Eye (tissue), 1 donor: ENCODE measurements around the gene HRAS.

Experiments used
- DNase-seq: peaks from one replicate; pipeline ENCODE4 v3.0.0-alpha.2; 2015

The HRAS gene

DNA sequence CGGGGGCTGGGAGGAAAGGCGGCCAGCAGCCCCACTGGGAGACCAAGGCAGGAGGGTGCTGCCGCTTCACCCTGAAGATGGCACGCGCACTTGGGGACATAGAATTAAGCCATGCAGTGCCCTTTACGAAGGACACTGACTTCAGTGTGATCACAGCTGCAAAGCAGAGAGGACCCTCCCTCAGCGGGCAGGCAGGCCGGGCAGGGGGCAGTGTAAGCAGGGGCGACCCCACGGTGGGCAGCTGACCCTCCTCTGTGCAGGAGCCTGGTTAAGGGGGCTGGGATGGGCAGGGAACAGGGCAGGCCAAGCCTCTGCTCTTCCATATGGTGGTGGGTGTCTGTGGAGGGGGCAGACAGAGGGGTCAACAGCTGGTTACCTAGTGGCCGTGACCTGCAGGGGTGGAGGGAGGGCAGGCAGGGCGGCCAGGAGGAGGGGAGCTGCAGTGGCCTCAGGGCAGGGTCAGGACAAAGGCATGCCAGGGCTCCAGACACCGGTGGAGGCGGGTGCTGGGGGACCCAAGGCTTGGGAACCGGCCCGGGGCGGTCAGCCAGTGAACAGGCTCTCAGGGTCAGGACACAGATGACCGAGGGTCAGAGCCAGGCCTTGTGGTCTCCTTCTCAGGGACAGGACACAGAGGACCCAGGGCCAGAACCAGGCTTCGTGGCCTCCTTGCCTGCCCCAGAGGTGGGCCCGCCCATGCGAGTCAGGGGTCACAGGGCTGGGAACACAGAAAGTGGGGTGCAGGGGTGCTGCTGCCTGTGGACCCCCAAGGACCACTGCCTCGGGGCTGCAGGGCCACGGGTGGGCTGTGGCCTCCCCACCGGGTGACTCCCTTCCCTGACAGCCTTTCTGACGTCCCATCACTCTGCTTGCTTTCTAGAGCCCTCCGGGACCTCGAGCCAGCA, 18.0 kb upstream of the HRAS start:
- DNase-seq = no peak

DNA sequence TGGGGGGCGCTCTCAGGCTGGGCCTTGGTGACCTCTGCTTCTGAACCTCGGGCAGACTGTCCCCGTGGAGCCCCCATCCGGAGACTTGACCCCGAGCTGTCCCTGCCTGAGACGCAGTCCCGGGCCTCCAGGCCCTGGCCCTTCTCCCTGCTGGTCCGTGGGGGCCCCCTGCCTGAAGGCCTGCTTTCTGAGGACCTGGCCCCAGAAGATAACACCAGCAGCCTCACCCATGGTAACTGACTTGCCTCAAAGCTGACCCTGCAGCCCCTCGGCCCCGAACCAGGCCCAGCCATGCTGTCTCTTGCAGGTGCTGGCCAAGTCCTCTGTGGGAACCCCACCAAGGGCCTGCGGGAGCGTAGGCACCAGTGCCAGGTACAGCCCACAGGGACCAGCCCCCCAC, 16.2 kb upstream of the HRAS start:
- DNase-seq = no peak

DNA sequence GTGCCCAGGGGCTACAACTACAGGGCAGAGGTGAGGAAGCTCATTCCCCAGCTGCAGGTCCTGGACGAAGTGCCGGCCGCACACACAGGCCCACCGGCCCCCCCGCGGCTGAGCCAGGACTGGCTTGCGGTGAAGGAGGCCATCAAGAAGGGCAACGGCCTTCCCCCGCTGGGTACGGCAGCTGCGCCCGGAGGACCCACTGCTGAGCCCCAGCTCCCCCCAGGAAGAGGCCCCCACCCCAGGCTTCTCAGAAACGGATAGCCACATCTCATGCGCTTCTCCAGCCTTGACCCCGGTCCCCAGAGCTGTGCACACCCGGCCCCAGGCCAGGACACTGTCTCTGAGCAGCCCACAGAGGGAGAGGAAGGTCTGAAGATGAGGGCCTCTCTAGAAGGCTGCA, 15.8 kb upstream of the HRAS start:
- no peak for DNase-seq

DNA sequence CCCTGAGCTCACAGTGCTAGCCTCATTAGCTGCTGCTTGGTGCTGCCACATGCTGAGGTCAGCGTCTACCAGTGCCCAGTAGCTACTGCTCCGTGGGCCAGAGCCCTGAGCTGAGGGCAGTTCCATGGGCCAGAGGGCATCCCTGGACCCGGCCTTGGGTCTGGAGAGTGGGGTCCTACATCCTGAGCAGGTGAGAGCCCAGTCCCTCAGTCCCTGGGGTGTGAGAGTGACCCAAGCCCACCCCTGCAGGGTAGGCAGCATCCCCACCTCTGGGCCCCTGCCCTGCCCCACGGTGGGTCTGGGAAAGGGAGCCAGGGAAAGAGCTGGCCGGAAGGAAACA, 15.3 kb upstream of the HRAS start:
- no peak for DNase-seq

DNA sequence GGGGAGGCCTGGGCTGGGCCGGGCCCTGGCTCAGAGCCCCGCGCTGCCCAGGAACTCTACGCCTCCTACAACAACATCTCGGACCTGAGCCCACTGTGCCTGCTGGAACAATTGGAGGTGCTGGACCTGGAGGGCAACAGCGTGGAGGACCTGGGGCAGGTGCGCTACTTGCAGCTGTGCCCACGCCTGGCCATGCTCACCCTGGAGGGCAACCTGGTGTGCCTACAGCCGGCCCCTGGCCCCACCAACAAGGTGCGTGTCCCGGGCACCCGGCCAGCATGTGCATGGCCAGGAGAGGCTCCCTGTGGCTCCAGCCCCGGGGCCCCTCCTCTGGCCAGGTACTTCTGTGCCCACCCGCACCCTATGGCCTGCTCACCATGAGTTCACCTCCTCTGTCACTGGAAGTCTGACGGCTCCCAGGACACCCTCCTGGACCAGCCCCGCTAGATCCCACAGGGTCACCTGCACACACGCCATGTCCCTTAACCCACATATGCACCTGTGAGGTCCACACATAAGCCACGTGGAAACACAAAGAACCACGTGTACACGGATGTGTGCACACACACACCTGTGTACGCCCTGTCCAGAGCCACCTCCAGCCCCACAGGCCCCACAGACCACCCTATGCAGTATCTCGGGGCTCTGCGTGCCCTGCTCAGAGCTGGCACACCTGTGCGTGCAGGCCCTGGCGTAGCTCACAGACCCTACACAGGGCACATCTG, 14.8 kb upstream of the HRAS start:
- DNase-seq = no peak

DNA sequence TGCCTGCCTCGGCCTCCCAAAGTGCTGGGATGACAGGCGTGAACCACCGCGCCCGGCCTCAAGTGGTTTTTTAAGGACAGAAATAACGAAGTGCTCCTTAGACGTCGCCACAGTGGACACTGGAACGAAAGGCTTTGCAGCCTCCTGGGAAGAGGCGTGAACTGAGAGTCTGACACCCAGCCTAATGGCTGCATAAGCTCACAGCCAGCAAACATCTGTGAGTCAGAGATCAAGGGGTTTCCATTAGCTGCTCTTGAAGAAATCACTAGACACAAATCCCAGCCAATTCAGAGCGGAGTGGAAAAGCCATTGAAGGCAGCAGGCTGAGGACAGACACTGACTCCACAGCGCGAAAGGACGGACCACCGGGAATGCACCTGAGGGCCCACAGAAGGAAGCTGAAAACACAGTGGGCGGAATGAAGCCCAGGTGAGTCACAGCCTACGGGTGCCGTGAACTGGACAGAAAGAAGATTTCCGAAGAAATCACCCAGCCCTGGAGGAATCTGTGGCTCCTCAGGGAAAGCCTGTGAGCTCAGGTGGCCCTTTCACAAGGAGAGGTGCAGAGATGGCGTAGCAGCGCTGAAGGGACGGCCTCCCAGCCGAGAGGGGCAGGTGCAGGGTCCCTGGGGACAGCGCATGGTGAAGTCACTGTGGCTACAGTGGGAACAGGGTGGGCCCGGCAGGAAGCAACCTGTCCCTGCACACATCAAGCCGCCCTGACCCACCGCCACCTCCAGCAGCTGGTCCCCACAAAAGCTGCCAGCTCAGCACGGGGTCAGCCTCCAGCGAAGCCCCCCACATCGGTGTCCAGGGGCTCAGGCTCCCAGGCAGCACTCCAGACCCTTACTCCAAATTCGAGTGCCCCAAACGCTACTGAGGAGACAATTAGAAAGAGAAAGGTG, 13.6 kb upstream of the HRAS start:
- DNase-seq = peak; percentile 12

DNA sequence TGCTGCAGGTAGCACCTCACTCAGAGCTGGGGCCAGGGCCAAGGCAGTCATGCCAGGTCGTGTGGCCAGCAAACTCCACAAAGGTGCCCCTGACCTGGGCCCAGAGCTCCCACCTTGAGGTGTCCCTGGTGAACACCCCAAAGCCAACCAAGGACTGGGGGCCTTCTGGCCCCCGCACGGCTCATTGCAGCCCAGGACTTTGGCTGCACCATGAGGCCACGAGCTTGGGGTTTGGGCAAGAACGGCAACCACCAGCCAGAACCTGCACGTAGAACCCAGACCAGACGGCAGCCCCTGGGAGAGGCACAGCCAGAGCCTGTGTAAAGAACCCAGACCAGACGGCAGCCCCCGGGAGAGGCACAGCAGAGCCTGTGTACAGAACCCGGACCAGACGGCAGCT, 9.8 kb upstream of the HRAS start:
- no peak for DNase-seq

DNA sequence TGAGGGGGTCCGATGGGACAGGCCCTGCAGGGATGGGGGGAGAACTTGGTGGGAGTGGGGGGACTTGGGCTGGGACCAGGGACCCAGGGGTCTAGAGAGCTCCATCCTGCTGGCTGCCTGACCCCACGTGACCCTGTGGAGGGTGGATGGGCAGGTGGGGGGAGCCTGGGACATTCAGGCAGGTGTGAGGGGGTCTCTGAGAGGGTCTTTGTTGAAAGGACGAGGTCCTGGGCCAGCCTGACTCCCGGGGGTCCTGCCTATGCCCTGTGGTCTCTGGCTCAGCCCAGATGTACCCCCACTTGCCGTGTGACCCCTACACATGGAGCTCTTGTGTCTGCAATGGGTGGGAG, 9.4 kb upstream of the HRAS start:
- DNase-seq = no peak

DNA sequence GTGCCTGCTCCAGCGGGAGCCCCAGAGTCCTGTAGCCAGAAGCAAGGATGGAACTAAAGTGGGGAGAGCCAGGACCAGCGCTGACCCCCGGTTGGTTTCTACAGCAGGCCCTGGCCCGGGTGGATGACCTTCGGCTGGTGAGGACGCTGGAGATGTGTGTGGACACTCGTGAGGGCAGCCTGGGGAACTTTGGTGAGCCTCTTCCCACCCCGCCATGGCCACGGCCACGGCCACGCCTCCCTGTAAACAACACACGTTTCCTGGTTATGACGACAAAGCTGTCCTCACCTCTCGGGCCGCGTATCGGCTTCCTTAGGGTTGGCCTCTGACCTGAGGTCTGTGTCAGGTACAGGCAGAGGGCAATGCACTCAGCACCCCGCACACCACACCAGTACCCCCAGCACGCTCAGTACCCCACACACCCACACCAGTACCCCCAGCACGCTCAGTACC, 6.1 kb upstream of the HRAS start:
- no peak for DNase-seq

DNA sequence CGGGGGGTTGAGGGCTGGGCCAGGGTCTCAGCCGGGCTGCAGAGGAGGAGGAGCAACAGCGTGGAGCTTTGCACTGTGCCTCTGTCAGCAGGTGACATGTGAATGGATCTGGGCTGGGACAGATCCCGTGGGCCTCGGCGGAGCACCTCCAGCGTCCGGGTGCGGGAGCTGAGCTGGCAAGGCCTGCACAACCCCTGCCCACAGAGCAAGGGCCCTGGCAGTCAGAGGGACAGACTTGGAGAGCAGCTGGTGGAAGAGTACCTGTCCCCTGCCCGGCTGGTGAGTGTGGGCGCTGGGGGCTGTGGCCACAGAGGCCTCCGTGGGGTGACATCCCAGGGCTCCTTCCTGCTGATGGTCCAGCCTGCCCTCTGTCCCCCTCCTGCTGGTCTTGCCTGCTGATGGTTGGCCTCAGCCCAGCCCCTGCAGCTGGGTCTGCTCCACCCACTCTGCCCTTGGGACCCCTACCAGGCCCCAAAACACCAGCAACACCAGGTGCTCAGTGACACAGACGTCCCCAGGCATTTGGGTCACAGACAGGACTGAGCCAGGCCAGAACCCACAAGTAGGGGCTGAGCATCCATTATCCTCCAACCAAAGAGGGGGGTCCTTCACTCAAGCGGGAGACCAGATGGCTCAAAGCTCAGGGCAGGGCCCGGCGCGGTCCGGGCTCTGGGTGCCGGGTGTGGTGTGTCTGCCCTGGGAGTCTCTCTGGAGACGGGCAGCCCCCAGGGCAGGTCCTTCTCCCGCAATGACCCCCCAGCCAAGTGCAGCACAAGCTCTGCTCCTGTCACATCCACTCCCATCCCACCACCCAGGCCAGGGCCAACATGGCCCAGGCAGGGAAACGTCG, 5.4 kb upstream of the HRAS start:
- DNase-seq = peak; percentile 13

DNA sequence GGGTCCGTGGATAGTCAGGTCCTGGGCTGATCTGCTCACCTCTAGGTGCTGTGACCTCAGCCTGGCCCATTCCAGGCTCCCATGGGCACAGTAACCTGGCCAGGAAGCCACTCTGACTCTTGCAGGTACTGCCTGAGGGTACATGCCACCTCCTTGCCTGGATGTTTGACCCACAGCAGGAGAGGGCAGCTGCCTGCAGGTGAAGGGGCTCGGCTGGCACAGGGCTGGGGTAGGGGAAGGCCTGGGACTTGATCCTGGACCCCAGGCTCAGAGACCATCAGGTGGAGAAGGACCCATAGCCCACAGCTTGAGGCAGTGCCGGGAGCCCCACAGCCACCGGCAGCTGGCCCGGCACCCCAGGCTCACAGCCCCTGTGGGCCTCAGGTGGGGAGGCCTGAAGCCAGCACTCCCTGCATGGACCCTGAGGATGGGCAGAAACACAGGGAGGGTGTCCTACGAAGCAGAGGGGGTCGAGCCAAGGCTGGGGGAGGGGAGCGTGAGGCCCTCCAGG, 4.7 kb upstream of the HRAS start:
- no peak for DNase-seq

DNA sequence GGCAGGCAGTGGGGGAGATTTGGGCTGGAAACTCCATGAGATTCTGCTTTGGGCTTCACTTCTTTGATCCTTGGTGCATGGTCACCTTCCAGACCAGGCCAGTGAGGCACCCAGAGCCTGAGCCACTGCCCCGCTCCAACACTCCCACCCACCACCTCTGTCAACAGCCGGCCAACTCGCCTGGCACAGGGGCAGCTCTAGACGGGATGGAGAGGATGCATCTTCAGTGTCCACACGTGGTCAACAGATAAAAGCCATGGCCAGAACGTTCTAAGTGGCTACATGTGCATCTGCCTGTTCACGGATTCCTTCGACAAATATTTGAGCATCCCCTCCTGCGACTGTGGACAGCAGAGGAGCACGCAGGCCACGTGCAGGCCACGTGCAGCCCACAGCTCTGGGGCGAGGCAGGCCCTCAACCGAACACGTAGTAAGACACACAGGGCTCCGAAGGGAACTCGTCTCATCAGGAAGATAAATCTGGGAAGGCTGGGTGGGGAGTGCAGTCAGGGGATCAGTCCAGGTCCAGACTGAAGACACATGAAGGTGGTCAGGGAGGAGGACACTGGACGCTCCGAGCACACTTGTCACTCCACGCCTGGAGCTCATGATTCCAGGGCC, 3.2 kb upstream of the HRAS start:
- DNase-seq = no peak

DNA sequence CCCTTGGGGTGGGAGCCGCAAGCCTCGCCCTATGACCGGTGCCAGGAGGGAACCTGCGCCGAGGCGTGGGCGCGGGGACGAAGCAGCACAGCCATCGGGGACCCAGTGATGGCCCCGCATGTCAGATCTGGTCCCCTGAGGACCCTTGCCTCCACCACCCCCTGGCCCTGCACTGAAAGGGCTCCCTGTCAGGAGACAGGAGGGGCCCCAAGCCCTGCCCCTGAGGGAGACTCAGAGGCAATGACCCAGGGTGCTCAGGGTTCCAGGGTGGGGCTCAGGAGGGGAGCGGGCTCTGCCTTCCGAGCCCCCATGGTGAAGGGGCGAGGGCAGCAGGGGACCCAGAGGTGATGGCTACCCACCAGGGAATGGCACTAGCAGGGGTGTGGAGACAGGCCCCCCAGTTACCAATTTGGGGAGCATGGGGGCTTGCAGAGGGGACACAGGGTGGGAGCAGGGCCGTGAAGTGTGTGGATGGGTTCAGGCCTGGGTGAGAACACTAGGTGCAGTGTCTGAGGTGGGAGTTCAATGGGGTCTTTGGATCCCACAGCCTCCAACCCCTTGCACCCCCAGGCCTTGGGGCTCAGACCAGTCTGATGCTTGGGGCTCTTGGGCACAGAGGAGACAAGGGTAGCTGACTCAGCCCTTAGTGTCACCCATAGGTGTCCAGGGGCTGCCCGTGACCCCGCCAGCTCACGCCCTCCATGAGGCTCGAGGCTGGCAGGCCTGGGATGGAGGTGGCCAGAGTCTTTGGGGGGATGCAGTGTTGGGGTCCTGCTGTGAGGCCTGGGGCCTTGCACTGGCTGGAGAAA, 2.5 kb upstream of the HRAS start:
- DNase-seq = no peak

DNA sequence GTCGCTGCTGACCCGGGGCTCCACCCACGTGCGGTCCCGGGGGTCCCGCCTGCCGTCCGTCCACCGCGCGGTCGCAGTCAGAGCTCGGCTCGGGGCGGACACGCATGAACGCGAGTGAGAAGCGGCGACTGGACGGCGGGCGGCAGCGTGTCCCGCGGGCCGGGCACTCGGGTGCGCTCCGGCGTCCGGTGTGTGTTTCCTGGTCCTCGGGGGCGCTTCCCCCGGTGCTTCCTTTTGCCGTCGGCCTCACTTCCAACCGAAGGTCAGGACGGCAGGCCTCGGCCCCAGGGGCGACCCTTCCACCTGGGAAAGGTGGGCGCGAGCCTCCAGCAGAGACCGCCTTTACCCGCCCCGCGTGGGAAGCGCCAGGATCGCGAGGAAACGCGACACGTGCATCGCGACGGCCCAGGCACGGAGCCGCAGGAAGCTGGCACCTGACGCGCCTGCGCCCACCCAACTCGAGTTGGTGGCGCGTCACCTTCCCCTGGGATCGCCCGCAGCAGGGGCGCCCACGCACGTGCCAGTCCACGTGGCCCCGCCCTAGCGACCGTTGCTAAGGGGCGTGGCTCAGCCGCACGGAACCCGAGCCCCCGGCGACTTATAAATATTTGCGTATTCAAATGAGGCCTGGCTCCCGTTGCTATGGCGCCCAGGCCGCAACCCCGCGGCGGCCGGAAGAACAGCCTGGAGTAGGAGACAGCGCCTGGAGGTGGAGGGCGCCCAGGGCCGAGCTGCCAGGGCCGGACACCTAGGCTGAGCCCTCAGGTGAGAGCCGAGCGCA, 1.7 kb upstream of the HRAS start, which contains the start of gene LRRC56:
TSS of gene LRRC56 (plus strand) at position 687 of the 781 bp plus-strand sequence. CDS start 3,158 bp downstream, outside the sequence.
- peak; percentile 87 for DNase-seq

DNA sequence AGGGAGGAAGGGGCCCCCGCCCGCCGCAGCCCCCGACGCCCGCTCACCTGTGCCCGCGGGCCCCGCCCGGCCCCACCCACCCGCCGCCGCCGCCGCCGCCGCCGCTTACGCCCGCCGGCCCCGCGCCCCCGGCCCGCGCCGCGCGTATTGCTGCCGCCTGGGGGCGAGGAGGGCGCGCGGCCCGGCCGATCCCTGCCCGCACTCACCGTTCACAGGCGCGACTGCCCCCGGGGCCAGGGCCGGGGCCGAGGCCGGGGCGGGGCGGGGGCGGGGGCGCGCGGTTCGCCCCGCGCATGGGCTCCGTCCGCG, 212 bp downstream of the HRAS start:
- no peak for DNase-seq

DNA sequence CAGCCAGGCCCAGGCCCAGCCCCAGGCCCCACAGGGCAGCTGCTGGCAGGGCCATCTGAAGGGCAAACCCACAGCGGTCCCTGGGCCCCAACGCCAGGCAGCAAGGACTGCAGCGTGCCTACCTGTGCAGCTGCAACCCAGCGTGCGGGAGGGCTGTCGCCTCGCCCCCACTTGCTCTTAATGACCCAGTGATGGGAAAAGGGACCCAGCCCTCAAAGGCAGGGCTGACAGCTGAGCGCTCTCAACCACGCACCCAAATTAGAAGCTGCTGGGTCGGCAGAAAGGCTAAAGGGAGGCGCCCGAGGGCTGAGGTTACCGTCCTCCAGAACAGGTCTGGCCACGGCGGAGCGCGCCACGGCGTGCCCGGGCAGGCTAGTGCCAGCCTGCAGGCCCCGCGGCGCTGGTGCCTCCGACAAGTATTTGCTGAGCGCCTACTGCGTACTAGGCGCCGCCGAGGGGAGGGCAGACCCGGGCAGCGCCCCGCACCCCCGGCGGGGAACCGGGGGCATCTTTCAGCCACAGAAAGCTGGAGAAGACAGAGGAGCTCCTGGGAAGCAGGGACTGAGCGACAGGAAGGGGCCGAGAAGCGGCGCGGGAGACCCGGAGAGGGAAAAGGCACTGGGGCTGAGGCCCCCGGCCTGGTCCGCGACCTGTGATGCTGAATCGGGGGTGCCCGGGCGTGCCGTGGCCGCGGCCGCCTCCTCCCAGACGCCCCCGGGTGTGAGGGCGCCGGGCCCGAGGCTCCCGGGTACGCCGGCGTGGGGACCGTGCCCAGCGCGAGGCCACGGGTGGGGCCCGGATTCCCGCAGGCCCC, 773 bp downstream of the HRAS start:
- peak; percentile 37 for DNase-seq

DNA sequence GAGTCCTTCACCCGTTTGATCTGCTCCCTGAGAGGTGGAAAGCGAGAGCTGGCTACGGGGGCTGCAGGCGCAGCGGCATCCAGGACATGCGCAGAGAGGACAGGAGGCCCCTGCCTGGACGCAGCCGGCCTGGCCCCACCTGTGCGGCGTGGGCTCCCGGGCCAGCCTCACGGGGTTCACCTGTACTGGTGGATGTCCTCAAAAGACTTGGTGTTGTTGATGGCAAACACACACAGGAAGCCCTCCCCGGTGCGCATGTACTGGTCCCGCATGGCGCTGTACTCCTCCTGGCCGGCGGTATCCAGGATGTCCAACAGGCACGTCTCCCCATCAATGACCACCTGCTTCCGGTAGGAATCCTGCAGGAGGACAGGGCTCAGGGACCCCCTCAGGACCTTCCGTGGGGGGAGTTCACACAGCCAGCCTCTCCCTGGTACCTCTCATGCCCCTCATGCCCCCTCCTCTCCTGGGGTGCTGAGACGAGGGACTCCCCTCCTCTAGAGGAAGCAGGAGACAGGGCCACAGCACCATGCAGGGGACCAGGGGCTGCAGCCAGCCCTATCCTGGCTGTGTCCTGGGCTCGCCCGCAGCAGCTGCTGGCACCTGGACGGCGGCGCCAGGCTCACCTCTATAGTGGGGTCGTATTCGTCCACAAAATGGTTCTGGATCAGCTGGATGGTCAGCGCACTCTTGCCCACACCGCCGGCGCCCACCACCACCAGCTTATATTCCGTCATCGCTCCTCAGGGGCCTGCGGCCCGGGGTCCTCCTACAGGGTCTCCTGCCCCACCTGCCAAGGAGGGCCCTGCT, 1.6 kb downstream of the HRAS start:
- DNase-seq = no peak

DNA sequence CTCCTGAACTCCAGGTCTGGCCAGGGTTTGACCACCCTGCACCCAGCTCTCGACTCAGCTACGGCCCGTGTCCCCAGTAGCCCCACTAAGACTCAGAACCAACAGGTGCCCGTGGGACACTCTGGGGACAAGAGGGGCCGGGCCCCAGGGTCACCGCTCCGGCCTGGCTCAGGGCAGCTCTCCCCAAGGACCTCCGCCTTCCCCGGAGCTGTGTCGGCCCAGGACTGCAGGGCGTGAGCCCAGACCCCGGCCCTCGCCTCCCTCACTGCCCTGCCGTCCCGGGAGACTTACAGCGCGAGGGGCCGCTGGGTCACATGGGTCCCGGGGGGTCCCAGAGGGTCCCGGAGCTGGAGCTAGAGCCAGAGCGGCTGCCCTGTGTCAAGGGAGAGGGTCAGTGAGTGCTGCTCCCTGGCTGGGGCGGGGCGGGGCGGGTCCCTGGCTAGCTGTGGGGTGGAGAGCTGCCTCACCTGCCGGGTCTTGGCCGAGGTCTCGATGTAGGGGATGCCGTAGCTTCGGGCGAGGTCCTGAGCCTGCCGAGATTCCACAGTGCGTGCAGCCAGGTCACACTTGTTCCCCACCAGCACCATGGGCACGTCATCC, 2.3 kb downstream of the HRAS start:
- no peak for DNase-seq
